Panc1 (cell line): ENCODE data around the gene GTF2H1.

Experiments used
- POLR2AphosphoS5 ChIP-seq: IDR thresholded peaks from 2 replicates; pipeline ENCODE4 v1.6.1; 2012; ENCODE audit warnings: mild to moderate bottlenecking, low read depth, low read length, moderate library complexity
- SIN3A ChIP-seq: IDR thresholded peaks from 2 replicates; pipeline ENCODE4 v1.6.1; 2012; ENCODE audit warnings: low read depth, mild to moderate bottlenecking, low read length, moderate library complexity, borderline replicate concordance; ENCODE audit not compliant: insufficient read depth
- TCF7L2 ChIP-seq: IDR thresholded peaks from 2 replicates; pipeline ENCODE4 v1.6.1; 2011; ENCODE audit warnings: mild to moderate bottlenecking, low read depth, low read length, inconsistent platforms
- TF ChIP-seq, protein P1 (sequence below): fragments of 450-650 bp; IDR thresholded peaks from 2 replicates; pipeline ENCODE4 v1.5.1; 2017; ENCODE audit warnings: mild to moderate bottlenecking

GRCh38 chr11:18324381-18324780 is 2.0 kb downstream of the GTF2H1 start:
- TF ChIP-seq, protein P1, sequence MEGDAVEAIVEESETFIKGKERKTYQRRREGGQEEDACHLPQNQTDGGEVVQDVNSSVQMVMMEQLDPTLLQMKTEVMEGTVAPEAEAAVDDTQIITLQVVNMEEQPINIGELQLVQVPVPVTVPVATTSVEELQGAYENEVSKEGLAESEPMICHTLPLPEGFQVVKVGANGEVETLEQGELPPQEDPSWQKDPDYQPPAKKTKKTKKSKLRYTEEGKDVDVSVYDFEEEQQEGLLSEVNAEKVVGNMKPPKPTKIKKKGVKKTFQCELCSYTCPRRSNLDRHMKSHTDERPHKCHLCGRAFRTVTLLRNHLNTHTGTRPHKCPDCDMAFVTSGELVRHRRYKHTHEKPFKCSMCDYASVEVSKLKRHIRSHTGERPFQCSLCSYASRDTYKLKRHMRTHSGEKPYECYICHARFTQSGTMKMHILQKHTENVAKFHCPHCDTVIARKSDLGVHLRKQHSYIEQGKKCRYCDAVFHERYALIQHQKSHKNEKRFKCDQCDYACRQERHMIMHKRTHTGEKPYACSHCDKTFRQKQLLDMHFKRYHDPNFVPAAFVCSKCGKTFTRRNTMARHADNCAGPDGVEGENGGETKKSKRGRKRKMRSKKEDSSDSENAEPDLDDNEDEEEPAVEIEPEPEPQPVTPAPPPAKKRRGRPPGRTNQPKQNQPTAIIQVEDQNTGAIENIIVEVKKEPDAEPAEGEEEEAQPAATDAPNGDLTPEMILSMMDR, result no peak
- TF ChIP-seq POLR2AphosphoS5 (no peak), TCF7L2 (no peak), SIN3A (no peak)
